ENCODE data around the gene LRP6. TPM values are rescaled to one million over a fixed set of nuclear protein-coding genes. Genes with fewer than 3 reads are reported as not detected.
"Not testable (repeated sequence)": the region's sequence is repeated elsewhere in the genome, so short reads cannot be mapped to it uniquely, and the experiment has no call there.

LRP6 gene
- total RNA-seq: 10 to 100 TPM in 3 of 4 donors, 1 to 10 TPM in 1; 9.5 to 21.4 (median 14.7) TPM

- intact Hi-C loops (cut with DNase I; ENCODE audit: low total_unique reads) (loop anchor here (2.0 to 10.0 kb wide), 7 partner anchors 60 to 622 kb away; partner anchors contain the start of genes BORCS5, CREBL2, ETV6 and GPR19), in situ Hi-C loops (cut with MboI; ENCODE audit: low sequenced_read_pairs in 4 of 4) (no loop called here)
- Histone ChIP-seq H3K4me3 (peak within 1 kb of the TSS; percentile 76 to 96 (median 86)), H3K36me3 (no peaks in the 10 kb centered on the region), H3K4me1 (peaks cover 18 to 21% of the 10 kb centered on the region in 2 donors), H3K27me3 (no peaks in the 10 kb centered on the region), H3K27ac (peak within 1 kb of the TSS; percentile 90 to 99 (median 98)), H3K9me3 (no peaks in the 10 kb centered on the region)
- TF ChIP-seq, protein P1, sequence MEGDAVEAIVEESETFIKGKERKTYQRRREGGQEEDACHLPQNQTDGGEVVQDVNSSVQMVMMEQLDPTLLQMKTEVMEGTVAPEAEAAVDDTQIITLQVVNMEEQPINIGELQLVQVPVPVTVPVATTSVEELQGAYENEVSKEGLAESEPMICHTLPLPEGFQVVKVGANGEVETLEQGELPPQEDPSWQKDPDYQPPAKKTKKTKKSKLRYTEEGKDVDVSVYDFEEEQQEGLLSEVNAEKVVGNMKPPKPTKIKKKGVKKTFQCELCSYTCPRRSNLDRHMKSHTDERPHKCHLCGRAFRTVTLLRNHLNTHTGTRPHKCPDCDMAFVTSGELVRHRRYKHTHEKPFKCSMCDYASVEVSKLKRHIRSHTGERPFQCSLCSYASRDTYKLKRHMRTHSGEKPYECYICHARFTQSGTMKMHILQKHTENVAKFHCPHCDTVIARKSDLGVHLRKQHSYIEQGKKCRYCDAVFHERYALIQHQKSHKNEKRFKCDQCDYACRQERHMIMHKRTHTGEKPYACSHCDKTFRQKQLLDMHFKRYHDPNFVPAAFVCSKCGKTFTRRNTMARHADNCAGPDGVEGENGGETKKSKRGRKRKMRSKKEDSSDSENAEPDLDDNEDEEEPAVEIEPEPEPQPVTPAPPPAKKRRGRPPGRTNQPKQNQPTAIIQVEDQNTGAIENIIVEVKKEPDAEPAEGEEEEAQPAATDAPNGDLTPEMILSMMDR (IDR thresholded peaks at IDR 0.05 in 4 of 5, conservative IDR thresholded peaks at IDR 0.05 in 1 of 5): peak in 3 of 5 experiments; percentile 21 to 37 (median 32)
- peak; percentile 68 to 81 for TF ChIP-seq POLR2A (IDR thresholded peaks at IDR 0.05)
- DNase-seq: peak; percentile 76 to 84
- ATAC-seq: peak; percentile 93 to 94
Observed at GRCh38 chr12:12266873-12267741, at the start of gene LRP6. Gene LRP6 (minus strand): TSS chr12:12267044. CDS start chr12:12266735, 309 bp downstream.

DNA sequence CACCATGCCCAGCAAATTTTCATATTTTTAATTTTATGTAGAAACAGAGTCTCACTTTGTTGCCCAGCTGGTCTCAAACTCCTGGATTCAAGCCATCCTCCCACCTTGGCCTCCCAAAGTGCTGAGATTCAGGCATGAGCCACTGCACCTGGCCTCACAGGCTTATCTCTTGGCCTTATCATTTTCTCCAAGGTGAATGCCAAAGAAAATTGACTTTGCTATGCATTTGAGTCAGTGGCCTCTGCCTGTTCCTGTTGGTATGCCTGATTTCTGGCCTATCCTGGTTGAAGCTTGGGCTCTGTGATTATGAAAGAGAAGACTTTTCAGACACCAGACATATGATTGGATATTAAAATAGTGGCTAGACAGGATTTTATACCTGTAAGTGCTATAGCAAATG, 49.0 kb upstream of the LRP6 start:
- ATAC-seq: no peak
- TF ChIP-seq, protein P1 (IDR thresholded peaks at IDR 0.05 in 4 of 5, conservative IDR thresholded peaks at IDR 0.05 in 1 of 5): no peak
- TF ChIP-seq POLR2A (IDR thresholded peaks at IDR 0.05): no peak
- in situ Hi-C loops (cut with MboI; ENCODE audit: low sequenced_read_pairs in 4 of 4) (no loop called here), intact Hi-C loops (cut with DNase I; ENCODE audit: low total_unique reads) (no loop called here)
- no peak overlapping the region for H3K4me3 ChIP-seq
- DNase-seq: no peak
- no peaks in the 10 kb centered on the region for H3K4me1 ChIP-seq
- H3K27me3 ChIP-seq: no peaks in the 10 kb centered on the region
- H3K27ac ChIP-seq: no peak overlapping the region
- H3K36me3 ChIP-seq: no peaks in the 10 kb centered on the region
- no peaks in the 10 kb centered on the region for H3K9me3 ChIP-seq

GRCh38 chr12:12310695-12311094, 43.9 kb upstream of the LRP6 start:
- DNase-seq; H3K36me3 ChIP-seq; ATAC-seq; in situ Hi-C loops (cut with MboI; ENCODE audit: low sequenced_read_pairs in 4 of 4); H3K4me3 ChIP-seq; H3K4me1 ChIP-seq; intact Hi-C loops (cut with DNase I; ENCODE audit: low total_unique reads); H3K9me3 ChIP-seq; H3K27ac ChIP-seq; H3K27me3 ChIP-seq: not testable (repeated sequence)

- DNase-seq: no peak
- Histone ChIP-seq H3K27ac (no peak overlapping the region), H3K4me3 (no peak overlapping the region), H3K9me3 (no peaks in the 10 kb centered on the region), H3K4me1 (peaks cover 0 to 10% of the 10 kb centered on the region in 2 donors), H3K27me3 (no peaks in the 10 kb centered on the region), H3K36me3 (no peaks in the 10 kb centered on the region)
- no peak for ATAC-seq
- TF ChIP-seq, protein P1 (IDR thresholded peaks at IDR 0.05 in 4 of 5, conservative IDR thresholded peaks at IDR 0.05 in 1 of 5): no peak
- no peak for TF ChIP-seq POLR2A (IDR thresholded peaks at IDR 0.05)
- in situ Hi-C loops (cut with MboI; ENCODE audit: low sequenced_read_pairs in 4 of 4) (no loop called here), intact Hi-C loops (cut with DNase I; ENCODE audit: low total_unique reads) (no loop called here)
Observed at GRCh38 chr12:12305568-12306300, 38.9 kb upstream of the LRP6 start.

DNA sequence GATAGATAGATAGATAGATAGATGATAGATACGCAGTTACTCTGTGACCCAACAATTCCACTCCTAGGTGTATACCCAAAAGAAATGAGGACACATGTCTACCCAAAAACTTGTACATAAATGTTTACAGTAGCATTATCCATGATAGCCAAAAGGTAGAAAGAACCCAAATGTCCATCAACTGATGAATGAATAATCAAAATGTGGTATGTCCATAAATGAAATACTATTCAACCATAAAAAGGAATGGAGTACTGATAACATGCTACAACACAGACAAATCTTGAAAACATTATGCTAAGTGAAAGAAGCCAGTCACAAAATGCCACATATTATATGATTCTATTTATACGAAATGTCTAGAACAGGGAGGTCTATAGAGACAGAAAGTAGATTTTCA, 36.1 kb upstream of the LRP6 start:
- intact Hi-C loops (cut with DNase I; ENCODE audit: low total_unique reads): no loop called here
- no peaks in the 10 kb centered on the region for H3K9me3 ChIP-seq
- H3K36me3 ChIP-seq: no peaks in the 10 kb centered on the region
- no peak overlapping the region for H3K4me3 ChIP-seq
- H3K4me1 ChIP-seq: no peaks in the 10 kb centered on the region
- H3K27me3 ChIP-seq: no peaks in the 10 kb centered on the region
- DNase-seq (no peak), ATAC-seq (no peak)
- no peak overlapping the region for H3K27ac ChIP-seq
- TF ChIP-seq, protein P1 (IDR thresholded peaks at IDR 0.05 in 4 of 5, conservative IDR thresholded peaks at IDR 0.05 in 1 of 5): no peak
- no peak for TF ChIP-seq POLR2A (IDR thresholded peaks at IDR 0.05)
- in situ Hi-C loops (cut with MboI; ENCODE audit: low sequenced_read_pairs in 4 of 4): no loop called here
